HFFc6 (cell line): Measurements from ENCODE around the gene PLXDC2. TPM values are rescaled to one million over a fixed set of nuclear protein-coding genes. Genes with fewer than 3 reads are reported as not detected.

ENCODE experiments used
- DNase-seq: peaks from one replicate; pipeline ENCODE4 v3.0.0-alpha.2; 2018
- H3K27ac Mint-ChIP-seq: 2 replicates; pipeline ENCODE4 v1.8.0; 2020; ENCODE audit warnings: mild to moderate bottlenecking, mixed read lengths
- H3K27me3 Mint-ChIP-seq: 2 replicates; pipeline ENCODE4 v1.8.0; 2021; ENCODE audit warnings: mild to moderate bottlenecking, moderate library complexity, mixed read lengths; ENCODE audit not compliant: insufficient read depth
- H3K36me3 Mint-ChIP-seq: 2 replicates; pipeline ENCODE4 v1.8.0; 2021; ENCODE audit warnings: low read depth, mixed read lengths
- H3K4me1 Mint-ChIP-seq: 2 replicates; pipeline ENCODE4 v1.8.0; 2020; ENCODE audit warnings: low read depth, mixed read lengths
- H3K4me3 Mint-ChIP-seq: 2 replicates; pipeline ENCODE4 v1.8.0; 2020; ENCODE audit warnings: mild to moderate bottlenecking, moderate library complexity, mixed read lengths
- H3K9me3 Mint-ChIP-seq: 2 replicates; pipeline ENCODE4 v1.8.0; 2020; ENCODE audit warnings: mild to moderate bottlenecking, mixed read lengths
- CTCF ChIP-seq: fragments of 200-600 bp; sonication (generic); IDR thresholded peaks from 2 replicates; pipeline ENCODE4 v1.5.0; 2021; ENCODE audit warnings: antibody characterized with exemption, mild to moderate bottlenecking
- total RNA-seq, 6 experiments: library from RNA; stranded (reverse); fragmentation: NEBNext Ultra II Directional; extraction: Animal tissue kit (Norgen Biotek cat#: 25700); gene quantifications; 2 replicates in 1 of 6; 3 replicates in 5 of 6; pipeline ENCODE4 v1.2.3, GENCODE V29; 2021

Gene PLXDC2
- total RNA-seq, 6 experiments from 2014 or later: 0.17 to 2.3 (median 0.36) TPM

DNA sequence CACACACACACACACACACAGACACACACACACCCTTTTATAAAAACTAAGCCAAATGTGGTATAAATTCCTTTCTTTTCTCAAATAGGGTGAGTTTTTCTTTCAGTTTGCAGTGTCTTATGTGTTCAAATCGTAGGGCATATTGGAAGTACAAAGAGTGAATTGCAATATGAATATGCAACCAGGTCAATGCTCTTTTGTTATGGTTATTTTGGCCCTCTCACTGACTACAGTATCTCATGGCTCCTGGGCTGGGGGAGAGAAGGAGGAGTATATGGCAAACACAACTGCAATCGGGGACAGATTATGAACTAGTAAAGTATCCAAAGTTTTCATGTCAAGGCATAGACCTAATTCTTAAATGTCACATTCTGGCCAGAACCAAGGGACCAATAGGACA lies 301.9 kb downstream of the PLXDC2 start:
- Mint-ChIP-seq H3K4me3 (no peak overlapping the region), H3K27me3 (no peaks in the 10 kb centered on the region), H3K27ac (no peak overlapping the region), H3K36me3 (peaks cover 14% of the 10 kb centered on the region), H3K9me3 (peaks cover 62% of the 10 kb centered on the region), H3K4me1 (no peaks in the 10 kb centered on the region)
- no peak for DNase-seq
- TF ChIP-seq CTCF: no peak

DNA sequence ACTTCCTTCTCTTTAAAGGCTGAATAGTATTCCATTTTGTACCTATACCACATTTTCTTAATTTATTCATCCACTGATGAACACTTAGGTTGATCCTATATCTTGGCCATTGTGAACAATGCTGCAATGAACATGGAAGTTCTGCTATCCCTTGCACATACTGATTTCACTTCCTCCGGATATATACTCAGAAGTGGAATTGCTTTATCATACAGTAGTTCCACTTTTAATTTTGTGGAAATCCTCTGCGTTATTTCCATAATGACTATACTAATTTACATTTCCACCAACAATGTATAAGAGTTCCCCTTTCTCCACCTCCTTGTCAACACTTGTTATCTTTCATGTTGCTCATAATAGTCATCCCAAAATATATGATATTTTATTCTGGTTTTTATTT lies 312.6 kb downstream of the PLXDC2 start:
- Mint-ChIP-seq H3K9me3 (peaks cover 35% of the 10 kb centered on the region), H3K4me1 (no peaks in the 10 kb centered on the region), H3K27me3 (no peaks in the 10 kb centered on the region), H3K27ac (no peak overlapping the region), H3K4me3 (no peak overlapping the region), H3K36me3 (peaks cover 6% of the 10 kb centered on the region)
- TF ChIP-seq CTCF: no peak
- DNase-seq: no peak

GRCh38 chr10:20132816-20133215 lies 316.6 kb downstream of the PLXDC2 start:
- no peak overlapping the region for H3K27ac Mint-ChIP-seq
- TF ChIP-seq CTCF: no peak
- H3K36me3 Mint-ChIP-seq: peaks cover 11% of the 10 kb centered on the region
- H3K27me3 Mint-ChIP-seq: no peaks in the 10 kb centered on the region
- peaks cover 29% of the 10 kb centered on the region for H3K9me3 Mint-ChIP-seq
- DNase-seq: no peak
- no peaks in the 10 kb centered on the region for H3K4me1 Mint-ChIP-seq
- no peak overlapping the region for H3K4me3 Mint-ChIP-seq

DNA sequence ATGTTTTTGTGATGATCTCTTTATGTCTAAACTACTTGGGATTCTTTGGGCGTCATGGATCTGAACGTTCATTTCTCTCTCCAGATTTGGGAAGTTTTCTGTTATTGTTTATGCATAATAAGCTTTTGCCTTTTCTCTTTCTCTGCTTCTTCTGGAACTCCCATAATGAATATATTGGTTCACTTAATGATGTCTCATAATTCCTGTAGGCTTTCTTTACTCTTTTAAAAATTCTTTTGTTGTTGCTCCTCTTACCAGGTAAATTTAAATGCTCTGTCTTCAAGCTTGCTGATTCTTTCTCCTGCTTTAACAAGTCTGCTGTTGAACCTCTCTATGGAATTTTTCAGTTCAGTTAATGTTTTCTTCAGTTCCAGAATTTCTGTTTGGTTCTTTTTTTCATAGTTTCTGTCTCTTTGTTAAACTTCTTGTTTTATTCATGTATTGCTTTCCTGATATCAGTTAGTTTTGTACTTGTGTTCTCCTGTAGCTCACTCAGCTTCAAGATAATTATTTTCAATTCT lies 317.5 kb downstream of the PLXDC2 start:
- TF ChIP-seq CTCF: no peak
- Mint-ChIP-seq H3K9me3 (peaks cover 29% of the 10 kb centered on the region), H3K4me1 (no peaks in the 10 kb centered on the region), H3K27me3 (no peaks in the 10 kb centered on the region), H3K4me3 (no peak overlapping the region), H3K36me3 (peaks cover 11% of the 10 kb centered on the region), H3K27ac (no peak overlapping the region)
- DNase-seq: no peak

GRCh38 chr10:20142311-20142710 lies 326.1 kb downstream of the PLXDC2 start:
- no peak for TF ChIP-seq CTCF
- no peak overlapping the region for H3K4me3 Mint-ChIP-seq
- no peaks in the 10 kb centered on the region for H3K27me3 Mint-ChIP-seq
- no peaks in the 10 kb centered on the region for H3K36me3 Mint-ChIP-seq
- DNase-seq: no peak
- peaks cover 12% of the 10 kb centered on the region for H3K9me3 Mint-ChIP-seq
- H3K4me1 Mint-ChIP-seq: no peaks in the 10 kb centered on the region
- no peak overlapping the region for H3K27ac Mint-ChIP-seq

GRCh38 chr10:20144268-20144667 lies 328.0 kb downstream of the PLXDC2 start:
- H3K9me3 Mint-ChIP-seq: peaks cover 17% of the 10 kb centered on the region

More at GRCh38 chr10:20144268-20144667, 328.0 kb downstream of the PLXDC2 start:
- TF ChIP-seq CTCF: no peak
- H3K4me1 Mint-ChIP-seq: no peaks in the 10 kb centered on the region
- no peak overlapping the region for H3K4me3 Mint-ChIP-seq
- 0 out of 2 replicates have a peak, but pooled peaks cover 5% of the 10 kb centered on the region for H3K36me3 Mint-ChIP-seq
- H3K27me3 Mint-ChIP-seq: no peaks in the 10 kb centered on the region
- DNase-seq: no peak
- no peak overlapping the region for H3K27ac Mint-ChIP-seq
